DOHH2 (cell line): ENCODE measurements around the gene COA5.

Experiments
- H3F3A ChIP-seq: fragments of 200-600 bp; sonication (generic), shearing (Covaris generic); 2 replicates; pipeline ENCODE4 v1.6.0; 2016; ENCODE audit warnings: antibody characterized with exemption, mild to moderate bottlenecking; ENCODE audit not compliant: control insufficient read depth, insufficient read depth
- H3K27ac ChIP-seq: fragments of 200-600 bp; sonication (generic); 2 replicates; pipeline ENCODE4 v1.5.1; 2014; ENCODE audit warnings: low read depth, mild to moderate bottlenecking, low read length, moderate library complexity
- H3K27me3 ChIP-seq: fragments of 200-600 bp; sonication (generic); 2 replicates; pipeline ENCODE4 v1.6.1; 2014; ENCODE audit warnings: mild to moderate bottlenecking, low read length, mixed read lengths; ENCODE audit not compliant: control insufficient read depth
- H3K36me3 ChIP-seq: fragments of 200-600 bp; sonication (generic); 2 replicates; pipeline ENCODE4 v1.6.1; 2014; ENCODE audit warnings: mild to moderate bottlenecking, low read length, moderate library complexity, mixed read lengths; ENCODE audit not compliant: control insufficient read depth
- H3K4me1 ChIP-seq: fragments of 200-600 bp; sonication (generic); 2 replicates; pipeline ENCODE4 v1.6.1; 2014; ENCODE audit warnings: mild to moderate bottlenecking, low read length, mixed read lengths; ENCODE audit not compliant: control insufficient read depth
- H3K4me2 ChIP-seq: fragments of 200-600 bp; sonication (generic); 2 replicates; pipeline ENCODE4 v1.6.0; 2014; ENCODE audit warnings: mild to moderate bottlenecking, low read length, moderate library complexity
- H3K4me3 ChIP-seq: fragments of 200-600 bp; sonication (generic); 2 replicates; pipeline ENCODE4 v1.5.1; 2014; ENCODE audit warnings: mild to moderate bottlenecking, low read length, mixed read lengths
- H3K79me2 ChIP-seq: fragments of 200-600 bp; sonication (generic); 2 replicates; pipeline ENCODE4 v1.6.1; 2014; ENCODE audit warnings: mild to moderate bottlenecking, low read length, mixed read lengths; ENCODE audit not compliant: control insufficient read depth
- H3K9me2 ChIP-seq: fragments of 200-600 bp; sonication (generic); replicated peaks from 2 replicates; pipeline ENCODE4 v1.6.1; 2014; ENCODE audit warnings: mild to moderate bottlenecking, low read length, mixed read lengths; ENCODE audit not compliant: control insufficient read depth
- H3K9me3 ChIP-seq: fragments of 200-600 bp; sonication (generic); 2 replicates; pipeline ENCODE4 v1.6.1; 2014; ENCODE audit warnings: antibody characterized with exemption, low read length, mixed read lengths; ENCODE audit not compliant: control insufficient read depth, insufficient read depth
- H4K20me1 ChIP-seq: fragments of 200-600 bp; sonication (generic); 2 replicates; pipeline ENCODE4 v1.6.0; 2014; ENCODE audit warnings: low read depth, mild to moderate bottlenecking, antibody characterized with exemption, low read length, moderate library complexity; ENCODE audit not compliant: control insufficient read depth, insufficient read depth
- EZH2phosphoT487 ChIP-seq: fragments of 200-600 bp; sonication (generic); IDR thresholded peaks from 2 replicates; pipeline ENCODE4 v1.6.1; 2017; ENCODE audit warnings: borderline replicate concordance, mild to moderate bottlenecking, antibody characterized with exemption, low read length, moderate library complexity, mixed read lengths
- TF ChIP-seq, protein P1 (sequence below): fragments of 200-600 bp; sonication (generic); IDR thresholded peaks from one replicate; pipeline ENCODE4 v1.5.1; 2014; ENCODE audit warnings: antibody characterized with exemption, mild to moderate bottlenecking, low read depth, low read length; ENCODE audit not compliant: poor library complexity, severe bottlenecking

COA5 gene

DNA sequence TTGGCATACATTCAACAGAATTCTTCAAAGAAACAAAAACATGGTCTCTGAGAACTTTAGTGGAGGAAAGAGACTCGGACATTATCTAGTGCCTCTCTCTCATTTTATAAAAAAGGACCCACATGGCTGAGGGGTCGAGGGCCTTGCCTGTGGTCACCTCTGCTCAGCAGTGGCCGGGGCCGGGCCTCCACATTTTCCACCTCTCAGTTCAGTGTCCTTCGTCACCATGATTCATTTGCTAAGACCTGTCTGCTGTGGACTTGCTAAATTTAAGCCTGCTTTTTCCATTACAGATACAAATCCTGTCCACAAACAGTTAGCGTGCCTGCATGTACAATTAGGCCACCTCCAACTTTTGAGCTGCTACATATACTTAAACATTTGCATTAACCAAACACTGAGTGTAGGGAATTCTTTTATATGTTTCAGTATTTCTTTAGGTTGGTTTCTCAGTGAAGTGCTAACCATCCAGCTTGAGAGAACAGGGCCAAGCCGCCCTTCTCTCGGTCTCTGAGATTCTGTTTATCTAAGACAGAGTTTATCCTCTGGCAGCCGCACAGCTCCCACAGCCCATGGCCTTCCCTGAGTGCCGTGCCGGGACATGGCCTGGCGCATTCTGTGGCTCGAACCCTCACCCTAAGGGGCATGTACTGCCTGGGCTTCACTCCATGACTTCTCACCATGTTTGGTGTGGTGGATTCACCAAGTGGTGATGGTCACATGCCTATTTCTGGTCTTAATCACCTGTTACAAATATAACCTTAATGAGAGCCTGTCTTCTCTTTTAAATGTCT, 46.2 kb downstream of the COA5 start:
- H4K20me1 ChIP-seq = no peaks in the 10 kb centered on the region
- H3F3A ChIP-seq = no peaks in the 10 kb centered on the region
- no peak overlapping the region for H3K4me2 ChIP-seq
- no peaks in the 10 kb centered on the region for H3K27me3 ChIP-seq
- H3K9me2 ChIP-seq = no peaks in the 10 kb centered on the region
- no peaks in the 10 kb centered on the region for H3K79me2 ChIP-seq
- TF ChIP-seq EZH2phosphoT487 = no peak
- TF ChIP-seq, protein P1, sequence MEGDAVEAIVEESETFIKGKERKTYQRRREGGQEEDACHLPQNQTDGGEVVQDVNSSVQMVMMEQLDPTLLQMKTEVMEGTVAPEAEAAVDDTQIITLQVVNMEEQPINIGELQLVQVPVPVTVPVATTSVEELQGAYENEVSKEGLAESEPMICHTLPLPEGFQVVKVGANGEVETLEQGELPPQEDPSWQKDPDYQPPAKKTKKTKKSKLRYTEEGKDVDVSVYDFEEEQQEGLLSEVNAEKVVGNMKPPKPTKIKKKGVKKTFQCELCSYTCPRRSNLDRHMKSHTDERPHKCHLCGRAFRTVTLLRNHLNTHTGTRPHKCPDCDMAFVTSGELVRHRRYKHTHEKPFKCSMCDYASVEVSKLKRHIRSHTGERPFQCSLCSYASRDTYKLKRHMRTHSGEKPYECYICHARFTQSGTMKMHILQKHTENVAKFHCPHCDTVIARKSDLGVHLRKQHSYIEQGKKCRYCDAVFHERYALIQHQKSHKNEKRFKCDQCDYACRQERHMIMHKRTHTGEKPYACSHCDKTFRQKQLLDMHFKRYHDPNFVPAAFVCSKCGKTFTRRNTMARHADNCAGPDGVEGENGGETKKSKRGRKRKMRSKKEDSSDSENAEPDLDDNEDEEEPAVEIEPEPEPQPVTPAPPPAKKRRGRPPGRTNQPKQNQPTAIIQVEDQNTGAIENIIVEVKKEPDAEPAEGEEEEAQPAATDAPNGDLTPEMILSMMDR = no peak
- H3K27ac ChIP-seq = no peak overlapping the region
- no peak overlapping the region for H3K4me3 ChIP-seq
- H3K9me3 ChIP-seq = no peaks in the 10 kb centered on the region
- peaks cover 15% of the 10 kb centered on the region for H3K4me1 ChIP-seq
- H3K36me3 ChIP-seq = no peaks in the 10 kb centered on the region

DNA sequence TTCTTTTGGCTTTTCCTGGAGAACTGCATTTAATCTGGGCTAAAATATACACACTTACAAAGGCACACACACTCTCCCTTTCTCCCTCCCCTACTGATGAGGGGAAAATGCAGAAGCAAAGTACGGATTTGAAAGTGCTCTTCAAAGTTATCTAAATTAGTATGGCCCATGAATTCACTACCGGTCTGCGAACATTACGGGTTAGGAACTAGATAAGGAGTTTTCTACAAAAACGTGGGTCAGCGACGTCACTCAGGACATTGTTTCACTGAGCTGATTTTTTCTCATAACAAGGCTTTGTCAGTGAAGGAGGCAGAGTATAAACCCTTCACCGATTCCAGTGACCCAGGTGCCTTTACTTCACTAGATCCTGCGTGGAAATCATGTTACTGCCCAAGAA, 47.3 kb downstream of the COA5 start:
- H3K4me2 ChIP-seq = no peak overlapping the region

DNA sequence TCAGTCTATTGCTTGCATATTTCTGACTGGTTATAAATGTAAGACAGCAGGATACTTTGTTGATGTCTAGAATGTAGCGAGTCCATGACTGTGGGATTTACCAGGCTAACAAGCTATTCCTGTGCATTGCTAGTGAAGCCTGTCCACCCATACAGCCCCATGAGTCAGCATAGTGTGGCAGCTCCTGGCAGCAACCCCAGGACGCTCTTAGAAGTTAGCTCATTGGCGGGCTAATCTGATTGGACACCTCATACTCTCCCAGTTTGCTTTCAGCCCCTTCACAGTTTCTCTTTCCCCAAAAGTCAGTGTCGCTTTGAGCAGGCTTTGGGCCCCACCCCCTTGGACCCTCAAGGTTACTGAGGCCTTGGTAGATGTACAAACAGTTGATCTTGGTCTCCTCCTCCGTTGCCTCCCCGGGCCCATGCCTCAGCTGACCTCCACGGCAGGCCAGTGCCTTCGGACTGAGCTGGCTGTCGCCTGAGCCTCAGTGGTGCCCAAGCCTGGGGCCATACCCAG, 48.0 kb downstream of the COA5 start:
- no peaks in the 10 kb centered on the region for H3K9me3 ChIP-seq
- H3F3A ChIP-seq = no peaks in the 10 kb centered on the region
- no peak overlapping the region for H3K27ac ChIP-seq
- H3K4me2 ChIP-seq = no peak overlapping the region
- peaks cover 5% of the 10 kb centered on the region; the same call in 1 of the 2 replicates for H3K36me3 ChIP-seq
- no peak overlapping the region for H3K4me3 ChIP-seq
- no peaks in the 10 kb centered on the region for H4K20me1 ChIP-seq
- no peaks in the 10 kb centered on the region for H3K79me2 ChIP-seq
- H3K9me2 ChIP-seq = no peaks in the 10 kb centered on the region
- no peak for TF ChIP-seq EZH2phosphoT487
- TF ChIP-seq, protein P1 = no peak
- H3K27me3 ChIP-seq = no peaks in the 10 kb centered on the region
- H3K4me1 ChIP-seq = peaks cover 31% of the 10 kb centered on the region

More for the DNA sequence above, 47.3 kb downstream of the COA5 start:
- H3K27me3 ChIP-seq = no peaks in the 10 kb centered on the region
- no peaks in the 10 kb centered on the region for H3F3A ChIP-seq
- H3K4me1 ChIP-seq = peaks cover 26% of the 10 kb centered on the region
- no peaks in the 10 kb centered on the region for H3K9me2 ChIP-seq
- H3K4me3 ChIP-seq = no peak overlapping the region
- H4K20me1 ChIP-seq = no peaks in the 10 kb centered on the region
- no peak overlapping the region for H3K27ac ChIP-seq
- H3K36me3 ChIP-seq = peaks cover under 1% of the 10 kb centered on the region; the same call in 1 of the 2 replicates
- H3K79me2 ChIP-seq = no peaks in the 10 kb centered on the region
- TF ChIP-seq EZH2phosphoT487 = no peak
- TF ChIP-seq, protein P1 = no peak
- H3K9me3 ChIP-seq = no peaks in the 10 kb centered on the region
